DOHH2 (cell line): ENCODE measurements around the gene ELL3.
"Not testable (repeated sequence)": the region's sequence is repeated elsewhere in the genome, so short reads cannot be mapped to it uniquely, and the experiment has no call there.

ENCODE experiments used
- CTCF ChIP-seq: fragments of 200-600 bp; sonication (generic); IDR thresholded peaks from one replicate; pipeline ENCODE4 v1.5.1; 2014; ENCODE audit warnings: antibody characterized with exemption, mild to moderate bottlenecking, low read depth, low read length; ENCODE audit not compliant: poor library complexity, severe bottlenecking
- EZH2phosphoT487 ChIP-seq: fragments of 200-600 bp; sonication (generic); IDR thresholded peaks from 2 replicates; pipeline ENCODE4 v1.6.1; 2017; ENCODE audit warnings: borderline replicate concordance, mild to moderate bottlenecking, antibody characterized with exemption, low read length, moderate library complexity, mixed read lengths

DNA sequence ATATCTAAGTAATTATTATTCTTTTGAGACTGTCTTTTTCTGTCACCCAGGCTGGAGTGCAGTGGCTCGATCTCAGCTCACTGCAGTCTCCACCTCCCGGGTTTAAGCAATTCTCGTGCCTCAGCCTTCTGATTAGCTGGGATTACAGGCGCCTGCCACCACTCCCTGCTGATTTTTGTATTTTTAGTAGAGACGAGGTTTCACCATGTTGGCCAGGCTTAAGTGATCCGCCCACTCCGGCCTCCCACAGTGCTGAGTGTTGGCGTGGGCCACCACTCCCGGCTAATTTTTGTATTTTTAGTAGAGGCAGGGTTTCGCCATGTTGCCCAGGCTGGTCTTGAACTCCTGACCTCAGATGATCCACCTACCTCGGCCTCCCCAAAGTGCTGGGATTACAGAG, 48.5 kb upstream of the ELL3 start:
- TF ChIP-seq CTCF, EZH2phosphoT487: not testable (repeated sequence)
